ENCODE measurements around the gene TSEN54. TPM values are rescaled to one million over a fixed set of nuclear protein-coding genes. Genes with fewer than 3 reads are reported as not detected.

The TSEN54 gene
- total RNA-seq, 1 donor from 2014 or later = 21.0 TPM

DNA sequence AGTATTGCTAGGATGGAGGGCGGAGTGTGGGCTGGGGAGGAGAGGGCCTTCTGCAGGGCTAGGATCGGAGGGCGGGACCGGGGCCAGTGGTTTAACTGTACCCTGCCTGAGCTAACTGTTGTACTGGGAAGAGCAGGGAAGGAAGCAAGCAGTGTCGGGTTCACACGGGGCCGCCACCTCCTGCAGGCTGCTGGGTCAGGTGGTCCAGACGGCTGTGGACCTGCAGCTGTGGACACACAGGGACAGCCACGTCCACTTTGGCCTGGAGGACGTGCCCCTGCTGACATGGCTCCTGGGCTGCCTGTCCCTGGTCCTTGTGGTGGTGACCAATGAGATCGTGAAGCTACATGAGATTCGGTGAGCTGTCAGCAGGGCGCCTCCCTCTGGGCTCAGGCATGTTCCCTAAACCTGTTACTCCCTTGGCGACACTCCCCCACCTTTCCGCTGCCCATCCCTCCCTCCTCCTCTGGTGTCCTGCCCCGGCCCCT, 17.6 kb upstream of the TSEN54 start:
- ChIA-PET POLR2A (interaction anchor here (0.6 kb wide), 1 partner anchor 101 kb away, joined by 3 read pairs; no protein-coding TSS in a partner anchor), CTCF (no interaction called here)
- H3K27ac Mint-ChIP-seq = no peak overlapping the region
- TF ChIP-seq, protein P1, sequence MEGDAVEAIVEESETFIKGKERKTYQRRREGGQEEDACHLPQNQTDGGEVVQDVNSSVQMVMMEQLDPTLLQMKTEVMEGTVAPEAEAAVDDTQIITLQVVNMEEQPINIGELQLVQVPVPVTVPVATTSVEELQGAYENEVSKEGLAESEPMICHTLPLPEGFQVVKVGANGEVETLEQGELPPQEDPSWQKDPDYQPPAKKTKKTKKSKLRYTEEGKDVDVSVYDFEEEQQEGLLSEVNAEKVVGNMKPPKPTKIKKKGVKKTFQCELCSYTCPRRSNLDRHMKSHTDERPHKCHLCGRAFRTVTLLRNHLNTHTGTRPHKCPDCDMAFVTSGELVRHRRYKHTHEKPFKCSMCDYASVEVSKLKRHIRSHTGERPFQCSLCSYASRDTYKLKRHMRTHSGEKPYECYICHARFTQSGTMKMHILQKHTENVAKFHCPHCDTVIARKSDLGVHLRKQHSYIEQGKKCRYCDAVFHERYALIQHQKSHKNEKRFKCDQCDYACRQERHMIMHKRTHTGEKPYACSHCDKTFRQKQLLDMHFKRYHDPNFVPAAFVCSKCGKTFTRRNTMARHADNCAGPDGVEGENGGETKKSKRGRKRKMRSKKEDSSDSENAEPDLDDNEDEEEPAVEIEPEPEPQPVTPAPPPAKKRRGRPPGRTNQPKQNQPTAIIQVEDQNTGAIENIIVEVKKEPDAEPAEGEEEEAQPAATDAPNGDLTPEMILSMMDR (IDR thresholded peaks at IDR 0.05) = no peak
- peaks cover 47% of the 10 kb centered on the region for H3K36me3 Mint-ChIP-seq (ENCODE audit: low read depth)
- H3K4me1 Mint-ChIP-seq = no peaks in the 10 kb centered on the region
- no peaks in the 10 kb centered on the region for H3K9me3 Mint-ChIP-seq
- no peak overlapping the region for H3K4me3 Mint-ChIP-seq
- ATAC-seq (ENCODE audit: low read depth) (no peak), DNase-seq (no peak)
- no peaks in the 10 kb centered on the region for H3K27me3 Mint-ChIP-seq
- intact Hi-C loops (cut with micrococcal nuclease) = no loop called here

DNA sequence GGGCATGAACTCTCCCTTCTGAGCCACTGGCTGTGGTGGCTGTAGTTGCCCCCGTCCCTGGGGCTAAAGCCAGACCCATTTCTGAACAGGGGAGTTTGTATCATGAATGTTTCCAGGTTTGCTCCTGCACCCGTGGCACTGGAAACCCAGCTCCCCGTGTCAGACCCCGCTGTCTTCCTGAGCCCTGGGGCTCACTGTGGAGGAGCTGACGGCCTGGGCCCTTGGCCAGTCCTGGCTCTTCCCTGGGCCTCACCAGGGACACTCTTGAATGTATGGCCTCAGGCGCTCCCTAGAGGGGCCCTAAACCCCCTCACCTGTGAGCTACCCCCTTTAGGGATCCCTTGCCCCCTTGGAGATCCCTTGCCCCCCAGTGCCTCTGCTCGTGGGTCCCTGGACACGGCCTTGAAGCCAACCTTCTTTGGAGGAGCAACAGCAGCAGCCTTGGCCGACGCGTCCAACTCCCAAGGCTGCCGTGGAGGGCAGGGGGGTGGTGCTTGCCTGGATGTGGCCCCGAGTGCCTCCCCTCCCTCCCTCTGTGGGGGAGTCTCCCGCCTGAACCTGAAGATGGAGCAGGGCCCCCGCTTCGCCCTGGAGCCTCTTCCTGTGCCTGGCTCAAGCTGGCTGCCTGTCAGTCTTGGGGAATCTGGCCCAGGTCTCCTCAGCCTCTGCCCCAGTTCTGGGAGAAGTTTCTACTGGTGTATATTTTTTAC, 16.9 kb upstream of the TSEN54 start:
- Mint-ChIP-seq H3K36me3 (ENCODE audit: low read depth) (peaks cover 42% of the 10 kb centered on the region), H3K9me3 (no peaks in the 10 kb centered on the region)
- POLR2A ChIA-PET = no interaction called here

DNA sequence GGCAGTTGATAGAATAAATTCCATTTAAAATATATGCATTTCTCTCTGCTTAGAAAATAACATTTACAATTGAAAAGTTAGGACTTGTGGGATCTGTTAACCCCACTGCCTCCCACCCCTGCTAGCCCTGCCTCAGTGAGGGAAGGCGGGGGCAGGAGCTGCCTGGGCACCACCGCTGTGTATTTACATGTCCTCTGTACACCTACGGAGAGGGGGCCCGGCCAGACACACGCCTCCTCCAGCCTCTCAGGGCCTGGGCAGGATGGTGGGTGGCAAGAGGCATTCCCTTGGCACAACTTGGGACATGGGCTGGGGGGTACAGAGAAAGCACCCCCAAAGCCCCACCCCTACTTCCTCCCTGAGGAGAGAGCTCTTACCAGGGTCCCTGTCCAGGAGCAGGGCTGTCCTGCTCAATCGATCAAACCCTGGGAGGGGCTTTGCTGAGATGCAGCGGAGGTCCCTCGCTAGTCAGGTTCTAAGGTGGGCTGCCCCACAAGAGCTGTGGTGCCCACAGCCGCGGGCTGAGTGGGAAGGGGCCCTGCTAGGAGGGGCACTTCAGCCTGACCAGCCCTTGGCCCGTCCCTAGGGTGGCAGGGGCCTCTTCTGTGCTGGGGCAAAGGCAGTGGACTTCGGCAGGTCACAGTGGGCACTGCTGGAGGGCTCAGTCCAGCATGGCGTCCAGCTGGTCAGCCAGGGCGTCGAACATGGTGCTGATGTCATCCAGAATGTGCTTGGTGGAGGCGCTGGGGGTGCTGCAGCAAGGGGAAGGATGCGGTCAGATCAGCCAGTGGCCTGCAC, 15.7 kb upstream of the TSEN54 start:
- ChIA-PET CTCF (interaction anchor here (1.1 kb wide), 1 partner anchor 249 kb away, joined by 3 read pairs; no protein-coding TSS in a partner anchor), POLR2A (no interaction called here)
- Mint-ChIP-seq H3K27ac (no peak overlapping the region), H3K4me3 (no peak overlapping the region), H3K27me3 (no peaks in the 10 kb centered on the region), H3K36me3 (ENCODE audit: low read depth) (peaks cover 31% of the 10 kb centered on the region), H3K9me3 (no peaks in the 10 kb centered on the region), H3K4me1 (peaks cover 2% of the 10 kb centered on the region)
- intact Hi-C loops (cut with micrococcal nuclease) = loop anchor here (5.0 kb wide), 1 partner anchor 247 kb away; no protein-coding TSS in a partner anchor
- TF ChIP-seq, protein P1 (IDR thresholded peaks at IDR 0.05) = no peak
- DNase-seq (no peak), ATAC-seq (ENCODE audit: low read depth) (no peak)

More for the DNA sequence above, 16.9 kb upstream of the TSEN54 start:
- no peak for DNase-seq
- ATAC-seq (ENCODE audit: low read depth) = no peak
- TF ChIP-seq, protein P1 (IDR thresholded peaks at IDR 0.05) = no peak
- Mint-ChIP-seq H3K27me3 (no peaks in the 10 kb centered on the region), H3K4me3 (no peak overlapping the region), H3K27ac (no peak overlapping the region), H3K4me1 (peaks cover 2% of the 10 kb centered on the region)
- CTCF ChIA-PET = interaction anchor here (0.7 kb wide), 1 partner anchor 394 kb away, joined by 3 read pairs; no protein-coding TSS in a partner anchor
- intact Hi-C loops (cut with micrococcal nuclease) = loop anchor here (5.0 kb wide), 1 partner anchor 248 kb away; no protein-coding TSS in a partner anchor

DNA sequence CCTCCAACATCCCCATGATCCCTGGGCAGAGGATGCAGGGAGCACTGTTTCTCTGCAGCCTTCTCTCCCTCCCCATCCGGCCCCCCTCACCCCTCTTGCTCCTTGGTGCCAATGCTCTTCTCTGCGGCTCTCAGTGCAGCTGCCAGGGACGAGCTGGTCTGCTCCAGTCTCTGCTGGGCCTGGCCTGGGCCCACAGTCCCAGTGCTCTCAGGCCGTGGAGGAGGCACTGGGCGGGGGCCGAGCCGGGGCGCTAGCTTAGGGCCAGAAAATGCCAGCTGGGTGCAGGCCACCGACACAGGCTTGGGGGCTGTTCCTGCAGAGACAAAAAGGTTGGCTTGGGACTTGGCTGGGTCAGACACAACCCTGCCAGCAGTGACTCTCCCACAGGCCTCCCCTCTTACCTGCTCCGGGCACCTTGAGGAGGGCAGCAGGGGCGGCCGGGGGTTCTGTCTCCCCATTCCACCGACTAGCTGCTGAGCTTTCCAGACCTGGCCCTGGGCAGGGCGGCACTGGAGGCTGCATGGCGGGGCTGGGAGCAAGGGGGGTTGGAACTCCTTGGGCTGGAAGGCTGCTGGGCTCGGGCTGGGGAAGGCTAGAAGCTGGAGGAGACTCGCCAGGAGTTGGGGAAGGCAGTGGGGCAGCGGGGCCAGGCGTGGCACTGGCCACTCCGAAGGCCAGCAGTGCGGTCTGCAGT, 14.8 kb upstream of the TSEN54 start:
- peaks cover 23% of the 10 kb centered on the region for H3K36me3 Mint-ChIP-seq (ENCODE audit: low read depth)
- H3K27me3 Mint-ChIP-seq = no peaks in the 10 kb centered on the region
- ATAC-seq (ENCODE audit: low read depth) (no peak), DNase-seq (no peak)
- peaks cover 2% of the 10 kb centered on the region for H3K4me1 Mint-ChIP-seq
- intact Hi-C loops (cut with micrococcal nuclease) = loop anchor here (5.0 kb wide), 1 partner anchor 246 kb away; no protein-coding TSS in a partner anchor
- H3K9me3 Mint-ChIP-seq = no peaks in the 10 kb centered on the region
- ChIA-PET CTCF (interaction anchor here (1.1 kb wide), 1 partner anchor 248 kb away, joined by 3 read pairs; no protein-coding TSS in a partner anchor), POLR2A (no interaction called here)
- no peak overlapping the region for H3K4me3 Mint-ChIP-seq
- TF ChIP-seq, protein P1 (IDR thresholded peaks at IDR 0.05) = no peak
- no peak overlapping the region for H3K27ac Mint-ChIP-seq
